SH-SY5Y (cell line): ENCODE measurements around the gene GNG11.

Source experiments
- GATA2 ChIP-seq: IDR thresholded peaks from 2 replicates; pipeline ENCODE4 v1.6.1; 2011; ENCODE audit warnings: mild to moderate bottlenecking, low read depth, low read length
- GATA3 ChIP-seq: IDR thresholded peaks from 2 replicates; pipeline ENCODE4 v1.6.1; 2011; ENCODE audit warnings: low read depth, mild to moderate bottlenecking, low read length, moderate library complexity

GRCh38 chr7:93910076-93910994 lies 11.2 kb upstream of the GNG11 start:
- TF ChIP-seq GATA3 = no peak
- TF ChIP-seq GATA2 = no peak
